Subcutaneous abdominal adipose tissue (tissue), 5 donors: Measurements from ENCODE around the gene TTLL8.

ENCODE experiments used
- H3K27ac ChIP-seq: one replicate; pipeline ENCODE4 v1.7.0; 2013; ENCODE audit warnings: low read depth, mild to moderate bottlenecking, inconsistent platforms, low read length, moderate library complexity
- H3K27me3 ChIP-seq, 5 donors: one replicate each; pipeline ENCODE4 v1.7.0; 2013; ENCODE audit warnings: low read length in 5 of 5, inconsistent platforms in 1 of 5; ENCODE audit not compliant: control insufficient read depth in 5 of 5, insufficient read depth in 4 of 5
- H3K36me3 ChIP-seq, 5 donors: one replicate each; pipeline ENCODE4 v1.7.0; 2013; ENCODE audit warnings: low read length in 5 of 5; ENCODE audit not compliant: control insufficient read depth in 5 of 5, insufficient read depth in 5 of 5
- H3K4me1 ChIP-seq, 5 donors: one replicate each; pipeline ENCODE4 v1.7.0; 2013; ENCODE audit warnings: low read length in 5 of 5, mild to moderate bottlenecking in 3 of 5, moderate library complexity in 1 of 5; ENCODE audit not compliant: control insufficient read depth in 5 of 5, insufficient read depth in 5 of 5
- H3K4me3 ChIP-seq, 5 donors: one replicate each; pipeline ENCODE4 v1.7.0; 2013; ENCODE audit warnings: low read length in 5 of 5, low read depth in 1 of 5
- H3K9ac ChIP-seq, 5 donors: one replicate each; pipeline ENCODE4 v1.7.0; 2013; ENCODE audit warnings: low read length in 5 of 5, mild to moderate bottlenecking in 4 of 5, moderate library complexity in 3 of 5
- H3K9me3 ChIP-seq, 5 donors: one replicate each; pipeline ENCODE4 v1.7.0; 2013; ENCODE audit warnings: low read length in 5 of 5; ENCODE audit not compliant: control insufficient read depth in 5 of 5
- donor health status: healthy.
- donor health status: healthy.
- donor health status: healthy.
- donor health status: healthy.
- donor health status: healthy.

The TTLL8 gene

DNA sequence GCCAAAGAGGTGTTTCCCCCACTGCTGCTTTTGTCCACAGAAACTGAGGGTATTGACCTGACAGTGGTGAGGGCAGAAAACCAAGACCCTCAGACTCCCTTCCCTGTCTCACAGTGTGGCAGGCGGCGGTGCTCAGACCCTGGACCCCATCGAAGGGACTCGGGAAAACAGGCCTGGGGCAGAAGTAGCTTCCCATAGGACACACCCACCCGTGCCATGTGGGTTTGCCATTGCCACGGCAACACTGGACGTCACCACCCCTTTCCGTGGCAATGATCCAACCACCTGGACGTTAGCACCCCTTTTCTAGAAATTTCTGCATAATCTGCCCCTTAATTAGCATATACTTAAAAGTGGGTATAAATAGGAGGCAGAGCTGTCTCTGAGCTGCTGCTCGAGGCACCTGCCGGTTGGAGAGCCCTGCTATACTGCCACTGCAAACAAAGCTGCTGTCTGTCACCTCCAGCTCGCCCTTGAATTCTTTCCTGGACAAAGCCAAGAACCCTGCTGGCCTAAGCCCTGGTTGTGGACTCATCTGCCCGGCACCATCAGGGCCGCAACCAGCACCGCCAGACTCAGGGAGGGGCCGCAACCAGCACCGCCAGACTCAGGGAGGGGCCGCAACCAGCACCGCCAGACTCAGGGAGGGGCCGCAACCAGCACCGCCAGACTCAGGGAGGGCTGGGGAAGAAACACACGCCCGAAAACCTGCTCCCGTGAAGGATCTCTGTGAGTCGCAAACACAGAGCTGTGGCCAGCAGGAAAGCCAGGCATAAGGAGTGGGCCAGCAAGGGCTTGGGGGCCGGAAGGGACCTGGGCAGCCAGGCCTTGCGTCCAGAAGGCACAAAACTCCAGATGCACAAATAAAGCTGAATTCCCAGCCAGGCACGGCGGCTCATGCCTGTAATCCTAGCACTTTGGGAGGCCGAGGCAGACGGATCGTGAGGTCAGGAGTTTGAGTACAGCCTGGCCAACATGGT lies 16.7 kb upstream of the TTLL8 start:
- no peak overlapping the region for H3K4me3 ChIP-seq
- no peaks in the 10 kb centered on the region for H3K36me3 ChIP-seq
- H3K9me3 ChIP-seq = no peaks in the 10 kb centered on the region
- no peak overlapping the region for H3K9ac ChIP-seq
- H3K4me1 ChIP-seq = no peaks in the 10 kb centered on the region
- H3K27ac ChIP-seq = no peak overlapping the region
- peaks cover 0 to 13% (median 5%) of the 10 kb centered on the region in 5 donors for H3K27me3 ChIP-seq

- Histone ChIP-seq H3K36me3 (no peaks in the 10 kb centered on the region), H3K4me3 (no peak overlapping the region), H3K4me1 (no peaks in the 10 kb centered on the region), H3K9me3 (no peaks in the 10 kb centered on the region), H3K27me3 (peaks cover 0 to 13% (median 5%) of the 10 kb centered on the region in 5 donors), H3K9ac (no peak overlapping the region), H3K27ac (no peak overlapping the region)
Observed at GRCh38 chr22:50074056-50074455, 16.0 kb upstream of the TTLL8 start.

DNA sequence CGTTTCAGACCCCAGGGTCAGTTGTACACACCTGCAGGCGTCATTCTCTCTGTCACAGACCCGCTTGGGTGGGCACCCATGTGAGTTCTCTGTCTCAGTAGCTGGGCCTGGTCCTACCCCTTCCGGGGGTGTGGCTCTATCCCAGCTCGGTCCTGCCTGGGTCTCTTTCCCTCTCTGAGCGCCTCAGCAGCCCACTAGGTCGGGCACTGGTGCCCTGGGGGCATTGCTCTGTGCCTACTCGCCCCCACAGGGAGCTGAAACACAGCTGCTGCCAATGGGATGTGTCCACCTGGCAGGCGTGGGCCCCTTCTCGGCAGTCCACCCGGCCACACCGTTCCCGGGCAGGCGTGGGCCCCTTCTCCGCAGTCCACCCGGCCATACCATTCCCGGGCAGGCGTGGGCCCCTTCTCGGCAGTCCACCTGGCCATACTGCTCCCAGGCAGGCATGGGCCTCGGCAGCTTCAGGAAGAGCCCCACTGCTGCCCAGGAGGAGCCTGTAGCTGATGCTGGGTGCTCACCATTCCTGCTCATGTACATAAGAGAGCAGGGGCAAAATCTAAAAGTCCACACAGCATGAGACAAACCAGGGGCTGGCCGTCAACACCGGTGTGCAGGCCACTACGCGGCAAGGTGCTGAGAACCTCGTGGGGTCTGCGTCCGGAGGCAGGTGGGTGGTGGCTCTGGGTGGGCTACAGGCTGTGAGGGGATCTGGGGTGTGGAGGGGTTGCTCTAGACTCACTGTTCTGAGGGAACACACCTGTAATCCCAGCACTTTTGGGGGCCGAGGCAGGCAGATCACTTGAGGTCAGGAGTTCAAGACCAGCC lies 14.8 kb upstream of the TTLL8 start:
- H3K9ac ChIP-seq = no peak overlapping the region
- no peaks in the 10 kb centered on the region for H3K4me1 ChIP-seq
- H3K27me3 ChIP-seq = peaks cover 0 to 16% (median 5%) of the 10 kb centered on the region in 5 donors
- H3K36me3 ChIP-seq = no peaks in the 10 kb centered on the region
- H3K4me3 ChIP-seq = no peak overlapping the region
- H3K9me3 ChIP-seq = no peaks in the 10 kb centered on the region
- H3K27ac ChIP-seq = no peak overlapping the region

- Histone ChIP-seq H3K9ac (no peak overlapping the region), H3K36me3 (no peaks in the 10 kb centered on the region), H3K27ac (no peak overlapping the region), H3K4me1 (no peaks in the 10 kb centered on the region), H3K27me3 (peaks cover 0 to 18% (median 5%) of the 10 kb centered on the region in 5 donors), H3K4me3 (no peak overlapping the region), H3K9me3 (no peaks in the 10 kb centered on the region)
Observed at GRCh38 chr22:50072167-50072555, 14.1 kb upstream of the TTLL8 start.

DNA sequence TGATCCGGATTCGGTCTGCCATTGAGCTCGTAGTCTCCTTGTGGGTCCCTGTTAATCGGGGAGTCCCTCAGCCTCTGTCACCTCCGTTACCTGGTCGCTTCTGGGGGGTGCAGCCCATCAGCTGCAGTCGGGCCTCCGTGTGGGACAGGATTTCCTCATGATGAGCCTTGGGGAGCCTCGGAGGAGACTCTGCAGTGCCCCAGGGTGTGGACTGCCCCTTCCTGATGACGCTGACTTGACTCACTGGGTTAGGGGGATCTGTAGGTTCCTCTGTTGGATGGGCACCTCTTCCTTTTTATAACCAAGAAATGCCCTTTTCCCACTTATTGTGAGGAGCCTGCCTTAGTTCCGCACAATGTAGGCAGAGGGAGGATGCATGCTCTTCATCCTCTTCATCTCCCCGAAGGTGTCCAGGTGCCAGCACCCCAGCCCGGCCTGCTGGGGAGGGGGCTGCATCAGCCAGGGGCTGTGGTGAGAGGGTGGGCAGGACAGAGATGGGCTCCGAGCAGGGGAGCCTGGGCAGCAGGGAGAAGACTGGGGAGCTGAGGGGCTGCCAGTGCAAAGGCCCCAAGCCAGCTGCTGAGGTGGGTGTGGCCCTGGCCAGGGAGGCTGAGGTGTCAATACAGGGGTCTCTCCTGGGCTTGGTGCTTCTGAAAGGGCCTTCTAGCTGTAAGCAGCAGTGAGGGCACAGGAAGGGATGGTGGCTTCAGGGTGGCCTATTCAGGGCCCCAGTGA lies 13.5 kb upstream of the TTLL8 start:
- Histone ChIP-seq H3K4me1 (no peaks in the 10 kb centered on the region), H3K27me3 (peaks cover 0 to 20% (median 5%) of the 10 kb centered on the region in 5 donors), H3K36me3 (no peaks in the 10 kb centered on the region), H3K4me3 (no peak overlapping the region), H3K9ac (no peak overlapping the region), H3K27ac (no peak overlapping the region), H3K9me3 (no peaks in the 10 kb centered on the region)

DNA sequence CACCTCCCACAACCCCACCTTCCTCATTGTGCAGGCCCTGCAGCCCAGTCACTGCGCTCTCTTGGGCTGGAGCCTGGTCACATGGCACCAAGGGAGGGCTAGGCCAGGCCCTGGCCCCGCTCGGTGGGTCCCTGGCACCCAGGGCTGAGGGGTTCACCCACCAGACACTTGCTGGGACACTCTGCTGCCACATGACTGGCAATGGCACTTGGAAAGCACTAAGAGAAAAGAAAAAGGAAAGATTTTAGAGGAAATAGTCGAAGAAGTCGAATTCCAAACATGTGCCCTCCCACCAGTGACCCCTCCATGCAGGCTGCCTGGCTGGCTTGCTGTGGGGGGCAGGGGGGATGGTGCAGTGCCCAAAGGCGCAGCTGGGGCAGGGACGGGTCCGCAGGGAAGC lies 12.3 kb upstream of the TTLL8 start:
- Histone ChIP-seq H3K27me3 (peaks cover 0 to 20% (median 9%) of the 10 kb centered on the region in 5 donors), H3K36me3 (no peaks in the 10 kb centered on the region), H3K27ac (no peak overlapping the region), H3K9ac (no peak overlapping the region), H3K4me1 (no peaks in the 10 kb centered on the region), H3K4me3 (no peak overlapping the region), H3K9me3 (no peaks in the 10 kb centered on the region)

DNA sequence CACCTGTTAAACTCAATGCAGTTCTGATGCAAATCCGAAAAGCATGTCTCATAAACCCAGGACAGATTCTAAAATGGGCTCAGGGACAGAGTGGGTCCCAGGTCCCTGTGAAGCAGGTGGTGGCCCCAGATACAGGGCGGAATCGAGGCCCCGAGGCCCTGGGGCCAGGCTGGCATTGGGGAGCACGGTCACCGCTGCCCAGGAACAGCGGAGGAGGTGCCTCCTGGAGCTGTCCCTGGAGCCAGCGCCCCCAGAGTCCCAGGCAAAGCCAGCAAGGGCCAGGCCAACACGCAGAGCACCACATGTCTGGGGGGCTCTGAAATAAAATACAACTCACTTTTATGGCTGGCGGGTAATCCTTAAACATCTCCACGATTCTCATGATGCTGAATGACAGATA lies 10.0 kb upstream of the TTLL8 start:
- Histone ChIP-seq H3K36me3 (no peaks in the 10 kb centered on the region), H3K9ac (no peak overlapping the region), H3K4me3 (no peak overlapping the region), H3K27ac (no peak overlapping the region), H3K4me1 (no peaks in the 10 kb centered on the region), H3K27me3 (peaks cover 0 to 22% (median 16%) of the 10 kb centered on the region in 5 donors), H3K9me3 (no peaks in the 10 kb centered on the region)

DNA sequence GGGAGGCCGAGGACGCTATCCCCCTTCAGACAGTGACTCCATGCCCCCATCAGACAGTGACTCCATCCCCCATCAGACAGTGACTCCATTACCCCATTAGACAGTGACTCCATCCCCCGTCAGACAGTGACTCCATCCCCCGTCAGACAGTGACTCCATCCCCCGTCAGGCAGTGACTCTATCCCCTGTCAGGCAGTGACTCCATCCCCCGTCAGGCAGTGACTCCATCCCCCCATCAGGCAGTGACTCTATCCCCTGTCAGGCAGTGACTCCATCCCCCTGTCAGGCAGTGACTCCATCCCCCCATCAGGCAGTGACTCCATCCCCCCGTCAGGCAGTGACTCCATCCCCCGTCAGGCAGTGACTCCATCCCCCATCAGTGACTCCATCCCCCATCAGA lies 9.1 kb upstream of the TTLL8 start:
- H3K4me1 ChIP-seq = no peaks in the 10 kb centered on the region
- no peak overlapping the region for H3K4me3 ChIP-seq
- H3K9ac ChIP-seq = no peak overlapping the region
- no peaks in the 10 kb centered on the region for H3K36me3 ChIP-seq
- peaks cover 7 to 27% (median 15%) of the 10 kb centered on the region in 5 donors for H3K27me3 ChIP-seq
- no peaks in the 10 kb centered on the region for H3K9me3 ChIP-seq
- H3K27ac ChIP-seq = no peak overlapping the region

DNA sequence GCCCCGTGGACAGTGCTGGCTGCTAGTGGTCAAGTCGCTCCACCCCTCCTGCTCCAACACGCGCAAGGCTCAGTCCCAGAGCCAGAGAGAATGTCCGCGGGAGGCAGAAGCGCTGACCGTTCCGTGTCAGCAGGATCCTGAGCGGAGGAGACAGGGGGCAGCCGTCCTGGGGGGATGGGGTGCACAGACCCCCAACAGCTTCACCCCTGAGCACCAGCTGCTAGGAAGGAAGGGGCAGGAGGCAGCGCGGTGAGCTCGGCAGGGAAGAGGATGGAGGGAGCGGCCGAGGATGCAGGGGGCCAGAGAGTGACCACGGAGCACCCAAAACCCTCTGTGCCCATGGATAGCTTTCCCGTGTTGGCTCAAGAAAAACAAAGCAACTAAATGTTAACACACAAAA lies 6.4 kb upstream of the TTLL8 start:
- H3K9ac ChIP-seq = no peak overlapping the region
- H3K4me1 ChIP-seq = peaks cover 0 to 3% (median 2%) of the 10 kb centered on the region in 5 donors
- H3K27me3 ChIP-seq = peaks cover 25 to 42% (median 27%) of the 10 kb centered on the region in 5 donors
- no peak overlapping the region for H3K27ac ChIP-seq
- H3K9me3 ChIP-seq = no peaks in the 10 kb centered on the region
- H3K4me3 ChIP-seq = no peak overlapping the region
- no peaks in the 10 kb centered on the region for H3K36me3 ChIP-seq
